HG03103 (cell line): ENCODE results near the gene BEST4.
"Not testable (repeated sequence)": the region's sequence is repeated elsewhere in the genome, so short reads cannot be mapped to it uniquely, and the experiment has no call there.

Source experiments
- ATAC-seq: cut with Tn5 transposase; IDR thresholded peaks from one replicate; pipeline ENCODE4 v1.9.1; 2021; ENCODE audit warnings: low read depth; ENCODE audit not compliant: unreplicated experiment

Gene BEST4

DNA sequence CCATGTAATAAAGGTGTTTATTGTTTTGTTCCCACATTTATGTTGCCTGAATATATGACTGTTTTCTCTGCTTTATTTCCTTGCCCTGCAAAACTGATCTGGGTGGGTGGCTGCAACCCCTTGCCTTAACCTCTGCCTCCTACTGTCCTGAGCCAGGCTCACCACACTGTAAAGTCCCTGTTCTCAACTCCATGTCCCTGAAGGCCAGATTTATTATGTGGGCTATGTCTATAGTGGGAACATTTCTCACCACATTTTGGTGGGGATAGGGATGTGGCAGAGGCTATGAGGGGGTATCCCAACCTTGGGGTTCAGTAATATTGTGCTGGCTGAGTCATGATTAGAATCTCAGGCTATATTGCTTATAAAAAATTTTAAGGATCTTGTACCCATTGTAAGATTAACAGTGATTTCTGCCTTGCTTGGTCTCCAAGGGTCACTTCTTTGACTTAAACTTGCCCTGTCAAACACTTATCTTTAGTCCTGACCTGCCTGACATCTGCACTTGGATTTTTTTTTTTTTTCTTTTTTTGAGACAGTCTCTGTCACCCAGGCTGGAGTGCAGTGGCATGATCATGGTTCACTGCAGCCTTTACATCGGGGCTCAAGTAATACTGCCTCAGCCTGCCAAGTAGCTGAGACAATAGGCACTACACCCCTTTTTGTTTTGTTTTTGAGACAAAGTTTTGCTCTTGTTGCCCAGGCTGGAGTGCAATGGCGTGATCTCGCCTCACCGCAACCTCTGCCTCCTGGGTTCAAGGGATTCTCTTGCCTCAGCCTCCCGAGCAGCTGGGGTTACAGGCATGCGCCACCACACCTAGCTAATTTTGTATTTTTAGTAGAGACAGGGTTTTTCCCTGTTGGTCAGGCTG, 9.0 kb downstream of the BEST4 start:
- ATAC-seq = no peak

DNA sequence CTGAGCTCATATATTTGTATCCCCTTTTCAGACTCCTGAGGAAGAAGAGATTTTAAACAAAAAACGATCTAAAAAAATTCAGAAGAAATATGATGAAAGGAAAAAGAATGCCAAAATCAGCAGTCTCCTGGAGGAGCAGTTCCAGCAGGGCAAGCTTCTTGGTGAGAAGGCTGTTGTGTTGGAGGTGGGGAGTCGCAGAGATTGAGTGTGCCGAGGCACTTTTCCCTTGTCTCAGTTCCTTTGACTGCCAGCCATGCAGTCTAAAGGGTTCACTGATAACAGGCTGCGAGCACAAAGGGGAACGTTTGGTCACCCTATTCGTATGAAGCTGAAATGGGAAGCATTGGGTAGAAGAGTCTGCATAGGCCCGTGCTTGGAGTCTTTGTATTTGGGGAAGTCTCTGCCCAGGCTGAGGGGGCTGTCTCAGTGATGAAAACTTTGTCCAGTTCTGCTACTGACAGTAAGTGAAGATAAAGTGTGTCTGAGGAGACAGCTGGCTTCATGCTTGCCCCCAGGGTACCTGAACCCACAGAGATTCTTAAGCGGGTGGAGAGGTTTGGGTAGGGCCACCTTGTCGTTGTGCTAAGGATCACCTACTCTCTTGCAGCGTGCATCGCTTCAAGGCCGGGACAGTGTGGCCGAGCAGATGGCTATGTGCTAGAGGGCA, 9.9 kb downstream of the BEST4 start:
- no peak for ATAC-seq

DNA sequence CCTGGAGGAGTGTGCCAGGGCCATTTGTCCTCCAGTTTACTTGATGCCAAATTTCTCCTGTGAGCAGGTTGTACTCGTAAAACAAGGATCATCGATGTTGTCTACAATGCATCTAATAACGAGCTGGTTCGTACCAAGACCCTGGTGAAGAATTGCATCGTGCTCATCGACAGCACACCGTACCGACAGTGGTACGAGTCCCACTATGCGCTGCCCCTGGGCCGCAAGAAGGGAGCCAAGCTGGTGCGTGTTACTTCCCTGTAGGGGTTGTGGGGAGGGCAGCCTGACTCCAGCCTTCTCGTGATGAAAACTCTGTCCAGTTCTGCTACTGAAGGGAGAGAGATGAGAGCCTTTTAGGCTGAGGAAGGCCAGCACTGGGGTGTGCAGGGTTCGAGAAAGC, 10.4 kb downstream of the BEST4 start:
- ATAC-seq = no peak

DNA sequence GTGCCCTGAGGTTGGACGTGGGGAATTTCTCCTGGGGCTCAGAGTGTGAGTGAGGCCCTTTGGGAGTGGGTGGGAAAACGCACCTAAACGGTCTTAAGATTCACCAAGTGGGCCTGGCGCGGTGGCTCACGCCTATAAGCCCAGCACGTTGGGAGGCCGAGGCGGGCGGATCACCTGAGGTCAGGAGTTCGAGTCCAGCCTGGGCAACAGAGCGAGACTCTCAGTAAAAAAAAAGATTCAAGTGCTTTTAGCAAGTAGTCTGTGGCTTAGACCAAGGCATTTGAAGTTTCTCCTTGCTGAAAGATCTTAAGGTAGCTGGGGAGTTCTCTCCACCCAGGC, 11.3 kb downstream of the BEST4 start:
- ATAC-seq = no peak

DNA sequence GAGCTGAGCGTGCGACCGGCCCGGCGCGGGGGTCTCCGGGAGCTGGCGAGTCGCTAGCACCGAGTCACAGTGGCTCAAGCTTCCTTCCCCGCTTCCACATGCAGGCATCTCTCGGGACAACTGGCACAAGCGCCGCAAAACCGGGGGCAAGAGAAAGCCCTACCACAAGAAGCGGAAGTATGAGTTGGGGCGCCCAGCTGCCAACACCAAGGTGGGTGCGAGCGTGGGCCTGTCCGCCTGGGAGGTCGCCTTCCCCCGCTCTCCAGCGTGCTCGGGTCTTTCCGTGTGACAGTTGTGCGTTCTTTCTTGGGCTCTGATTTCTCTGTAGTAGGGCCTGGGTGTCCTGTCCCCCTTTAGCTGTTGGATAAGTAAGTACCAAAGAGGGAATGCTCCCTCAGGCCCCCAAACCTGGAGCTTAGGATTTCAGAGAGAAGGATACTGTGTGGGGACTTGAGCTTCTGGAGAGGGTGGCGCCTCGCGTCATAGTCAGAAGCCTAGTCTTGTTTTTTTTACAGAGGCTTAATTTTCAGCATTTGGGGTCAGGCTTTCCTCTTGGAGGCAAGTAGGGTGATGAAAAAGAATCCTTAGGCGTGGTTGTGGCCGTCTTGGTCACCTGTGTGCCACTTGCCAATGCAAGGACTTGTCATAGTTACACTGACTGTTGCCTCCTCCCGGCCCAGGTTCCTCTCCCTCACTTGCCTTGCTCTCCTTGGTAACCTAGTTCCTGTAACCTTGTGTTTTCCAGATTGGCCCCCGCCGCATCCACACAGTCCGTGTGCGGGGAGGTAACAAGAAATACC, 11.8 kb downstream of the BEST4 start:
- no peak for ATAC-seq

DNA sequence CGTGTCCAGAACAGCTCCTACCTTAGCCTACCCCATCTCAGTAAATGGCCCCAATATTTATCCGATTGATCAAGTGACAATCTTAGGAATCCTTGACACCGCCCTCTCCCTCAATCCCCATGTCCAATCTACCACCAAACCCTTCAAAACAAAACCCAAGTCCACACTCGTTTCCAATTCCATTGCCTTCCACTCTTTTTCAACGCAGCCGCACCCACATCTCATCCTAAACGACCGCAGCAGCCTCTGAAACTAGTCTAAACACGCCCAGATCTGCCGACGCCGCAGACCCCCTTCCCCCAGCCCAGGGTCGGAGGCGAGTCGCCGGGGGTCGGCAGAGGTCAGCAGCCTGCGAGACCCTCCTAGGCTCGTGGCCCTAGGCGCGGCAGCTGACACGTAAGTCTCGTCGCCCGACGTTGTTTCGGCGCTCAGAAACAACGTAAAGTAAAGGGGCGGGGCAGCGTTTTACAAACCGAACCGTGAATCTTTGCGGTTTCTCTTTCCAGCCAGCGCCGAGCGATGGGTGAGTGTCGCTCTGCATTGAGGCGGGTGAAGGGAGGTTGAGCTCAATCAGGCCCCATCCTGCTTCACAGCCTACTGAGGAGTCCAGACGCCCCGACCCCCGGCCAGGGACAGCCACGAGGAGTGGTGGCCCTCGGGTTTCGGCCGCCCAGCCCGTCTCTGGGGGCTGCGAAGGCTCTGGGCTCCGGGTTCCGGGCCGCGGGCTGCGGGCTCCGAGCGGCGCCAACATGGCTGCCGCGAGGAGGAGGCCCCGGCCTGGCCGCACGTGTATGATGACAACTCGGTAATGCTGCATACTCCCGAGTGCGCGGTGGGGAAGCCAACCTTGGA, 12.7 kb downstream of the BEST4 start, which contains the start of gene RPS8:
Gene RPS8, plus strand, starts transcription at position 463 of the 852 bp plus-strand sequence. Its CDS starts 57 bp downstream, at position 520.
- peak; percentile 69 for ATAC-seq

DNA sequence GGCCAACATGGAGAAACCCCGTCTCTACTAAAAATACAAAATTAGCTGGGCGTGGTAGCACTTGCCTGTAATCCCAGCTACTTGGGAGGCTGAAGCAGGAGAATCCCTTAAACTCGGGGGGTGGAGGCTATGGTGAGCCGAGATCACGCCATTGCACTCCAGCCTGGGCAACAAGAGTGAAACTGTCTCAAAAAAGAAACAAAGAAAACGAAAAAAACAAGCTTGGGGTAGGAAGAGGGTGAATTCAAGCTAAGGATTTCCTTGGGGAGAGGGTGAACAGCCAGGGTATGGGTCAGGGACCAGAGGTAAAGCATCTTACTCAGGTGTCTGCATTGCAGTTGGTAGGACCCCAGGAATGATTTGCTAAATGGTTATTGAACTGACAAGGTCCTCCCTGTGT, 21.5 kb downstream of the BEST4 start:
- not testable (repeated sequence) for ATAC-seq

DNA sequence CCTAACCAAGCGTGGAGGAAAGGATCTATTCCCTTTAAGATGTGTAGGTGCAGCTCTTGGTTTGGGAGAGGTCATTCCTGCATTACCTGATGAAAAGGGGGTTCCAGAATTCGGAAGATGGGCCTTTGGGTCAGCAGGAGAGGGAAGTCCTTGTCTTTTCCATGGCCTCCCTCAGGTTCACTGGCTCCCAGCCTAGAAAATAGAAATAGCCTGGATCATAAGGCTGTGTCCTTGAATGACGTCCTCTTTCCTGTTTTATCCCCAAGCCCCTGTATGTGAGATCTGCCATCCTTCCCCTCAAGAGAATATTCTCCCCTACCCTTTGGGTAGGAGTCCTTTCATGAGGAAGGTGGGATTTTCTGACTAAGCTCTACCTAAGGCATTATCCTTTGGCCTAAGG, 27.1 kb downstream of the BEST4 start:
- no peak for ATAC-seq

DNA sequence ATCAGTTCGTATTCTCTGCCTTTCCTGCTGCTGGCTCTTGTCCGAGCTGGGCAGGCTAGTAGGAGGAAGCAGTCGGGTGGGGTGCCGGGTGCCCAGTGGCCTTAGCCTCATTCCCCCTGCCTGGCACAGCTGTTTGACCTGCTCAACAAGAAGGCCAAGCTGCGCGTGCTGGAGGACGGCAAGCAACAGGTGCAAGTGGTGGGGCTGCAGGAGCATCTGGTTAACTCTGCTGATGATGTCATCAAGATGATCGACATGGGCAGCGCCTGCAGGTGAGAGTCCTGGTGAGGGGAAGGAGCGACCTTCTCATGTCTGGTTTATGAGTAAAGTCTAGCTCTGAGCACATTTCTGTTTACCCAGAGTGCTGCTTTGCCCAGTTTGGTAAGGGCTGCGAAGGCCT, 28.9 kb downstream of the BEST4 start:
- no peak for ATAC-seq

DNA sequence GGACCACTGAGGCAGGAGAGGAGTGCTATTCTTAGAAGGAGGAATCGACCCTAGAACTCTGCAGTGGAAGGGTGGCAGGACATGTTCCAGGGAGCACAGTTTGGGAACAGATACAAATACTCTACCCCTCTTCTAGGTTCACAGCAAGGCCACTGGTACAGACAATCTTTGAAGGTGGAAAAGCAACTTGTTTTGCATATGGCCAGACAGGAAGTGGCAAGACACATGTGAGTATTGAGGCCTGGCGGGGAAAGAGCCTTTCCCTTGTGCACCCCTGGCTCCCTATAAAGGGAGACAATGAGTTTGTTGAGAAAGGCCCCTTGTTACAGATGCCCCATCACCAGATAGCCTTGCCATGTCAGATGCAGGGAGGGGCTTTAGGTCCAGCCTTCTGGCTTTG, 30.6 kb downstream of the BEST4 start:
- no peak for ATAC-seq

DNA sequence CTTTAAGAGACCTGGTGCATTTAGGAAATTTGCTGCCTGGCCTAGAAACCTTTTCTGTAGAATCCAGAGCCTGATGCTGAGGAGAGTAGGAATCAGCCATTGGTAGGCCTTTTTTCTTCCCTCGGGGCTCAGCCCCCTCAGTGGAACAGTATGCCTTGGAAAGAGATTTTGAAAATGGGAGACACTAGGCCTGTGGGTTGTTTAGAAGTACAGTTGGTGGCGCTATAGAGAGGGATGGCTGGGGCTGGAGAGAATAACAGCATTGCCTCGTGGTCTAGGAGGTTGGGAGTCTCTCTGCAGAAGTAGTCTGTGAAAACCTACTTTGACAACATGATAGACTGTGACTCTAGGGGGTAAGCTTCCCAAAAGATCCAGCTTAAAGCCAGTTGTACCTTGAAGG, 40.1 kb downstream of the BEST4 start:
- ATAC-seq = no peak

DNA sequence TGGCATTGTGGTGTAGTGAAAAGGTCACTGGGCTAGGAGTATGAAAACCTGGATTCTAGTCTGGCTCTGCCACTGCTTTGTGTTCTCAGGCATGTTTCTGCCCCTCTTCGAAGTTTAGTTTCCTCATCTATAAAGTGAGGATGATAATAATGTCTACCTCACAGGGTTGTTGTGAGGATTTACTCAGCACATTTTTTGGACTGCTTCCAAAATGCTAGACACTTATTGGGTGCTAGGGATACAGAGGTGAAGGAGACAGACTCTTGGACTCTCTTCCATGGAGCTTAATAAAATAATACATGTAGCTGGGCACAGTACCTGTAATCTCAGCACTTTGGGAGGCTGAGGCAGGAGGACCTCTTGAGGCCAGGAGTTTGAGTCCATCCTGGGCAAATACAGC, 44.8 kb downstream of the BEST4 start:
- no peak for ATAC-seq

DNA sequence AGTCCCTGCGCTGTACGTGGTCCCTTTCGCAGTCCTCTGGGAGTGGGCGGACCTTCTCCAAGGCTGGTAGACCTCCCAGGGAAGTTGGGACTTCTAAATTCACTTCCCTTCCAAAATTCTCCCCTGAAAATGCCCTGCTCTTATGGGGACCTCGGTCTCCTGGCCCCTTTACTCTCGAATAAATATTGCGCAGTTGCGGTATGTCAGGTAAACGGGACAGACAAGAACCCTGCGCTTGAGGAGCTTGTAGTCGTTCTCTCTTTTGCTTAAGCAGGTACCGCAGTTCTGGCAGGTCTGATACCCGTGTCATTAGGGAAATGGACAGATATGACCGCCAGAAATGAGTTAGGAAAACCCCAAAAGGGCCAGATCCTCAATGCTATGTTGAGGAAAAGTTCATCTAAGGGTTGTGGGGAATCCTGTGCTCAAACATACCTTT, 47.8 kb downstream of the BEST4 start:
- no peak for ATAC-seq

DNA sequence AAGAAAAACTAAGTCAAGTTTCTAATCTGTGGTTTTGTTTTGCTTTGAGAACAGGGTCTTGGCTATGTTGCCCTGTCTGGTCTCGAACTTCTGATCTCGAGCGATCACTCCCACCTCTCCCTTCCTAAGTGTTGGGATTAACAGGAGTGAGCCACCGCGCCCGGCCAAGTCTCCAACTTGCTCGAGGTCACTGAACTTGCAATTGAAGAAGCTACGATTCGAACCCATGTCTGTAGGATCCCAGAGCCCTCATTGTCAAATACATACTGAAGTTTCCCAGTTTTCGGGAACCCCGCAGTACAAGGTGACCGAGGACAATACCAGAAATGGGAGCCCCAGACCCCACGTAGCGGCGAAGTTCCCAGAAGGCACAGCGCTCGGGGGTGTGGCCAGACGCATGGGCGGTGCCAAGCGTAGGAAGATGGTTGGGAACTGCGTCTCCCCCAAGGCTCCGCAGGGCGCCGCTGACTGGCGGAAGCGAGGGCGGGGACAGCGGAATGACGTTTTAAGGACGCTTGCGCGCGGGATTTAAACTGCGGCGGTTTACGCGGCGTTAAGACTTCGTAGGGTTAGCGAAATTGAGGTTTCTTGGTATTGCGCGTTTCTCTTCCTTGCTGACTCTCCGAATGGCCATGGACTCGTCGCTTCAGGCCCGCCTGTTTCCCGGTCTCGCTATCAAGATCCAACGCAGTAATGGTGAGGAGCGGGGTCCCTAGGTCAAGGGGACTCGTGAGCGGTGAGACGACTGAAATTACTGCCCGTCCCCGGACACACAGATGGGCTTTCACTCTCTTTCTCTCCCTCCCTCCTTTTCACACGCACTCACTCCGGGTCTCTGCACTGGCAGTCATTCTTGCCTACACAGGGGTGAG, 48.4 kb downstream of the BEST4 start, which contains the start of gene KIF2C:
Gene KIF2C, plus strand, starts transcription at position 531 of the 872 bp plus-strand sequence. Its CDS starts 96 bp downstream, at position 627.
- peak; percentile 96 for ATAC-seq

DNA sequence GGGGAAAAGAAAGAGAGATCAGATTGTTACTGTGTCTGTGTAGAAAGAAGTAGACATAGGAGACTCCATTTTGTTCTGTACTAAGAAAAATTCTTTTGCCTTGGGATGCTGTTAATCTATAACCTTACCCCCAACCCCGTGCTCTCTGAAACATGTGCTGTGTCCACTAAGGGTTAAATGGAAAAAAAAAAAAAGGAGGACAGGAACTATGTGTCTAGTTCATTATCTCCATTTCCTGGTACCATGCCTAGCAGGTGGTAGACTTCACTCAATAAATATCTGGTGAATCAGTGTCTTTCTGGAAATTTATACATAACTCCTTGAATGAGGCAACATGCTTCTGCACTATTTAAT, 49.0 kb downstream of the BEST4 start:
- ATAC-seq = not testable (repeated sequence)

DNA sequence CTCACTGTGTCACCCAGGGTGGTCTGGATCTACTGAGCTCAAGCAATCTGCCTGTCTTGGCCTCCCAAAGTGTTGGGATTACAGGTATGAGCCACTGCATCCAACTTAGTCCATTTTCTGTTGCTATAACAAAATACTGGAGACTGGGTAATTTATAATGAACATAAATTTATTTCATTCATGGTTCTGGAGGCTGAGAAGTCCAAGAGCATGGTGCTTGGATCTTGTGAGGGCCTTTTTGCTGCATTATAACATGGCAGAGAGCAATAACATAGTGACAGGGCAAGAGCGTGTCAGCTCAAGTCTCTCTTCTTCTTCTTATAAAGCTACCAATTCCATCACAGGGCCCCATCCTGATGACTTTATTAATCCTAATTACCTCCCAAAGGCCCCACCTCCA, 52.0 kb downstream of the BEST4 start:
- ATAC-seq = no peak

DNA sequence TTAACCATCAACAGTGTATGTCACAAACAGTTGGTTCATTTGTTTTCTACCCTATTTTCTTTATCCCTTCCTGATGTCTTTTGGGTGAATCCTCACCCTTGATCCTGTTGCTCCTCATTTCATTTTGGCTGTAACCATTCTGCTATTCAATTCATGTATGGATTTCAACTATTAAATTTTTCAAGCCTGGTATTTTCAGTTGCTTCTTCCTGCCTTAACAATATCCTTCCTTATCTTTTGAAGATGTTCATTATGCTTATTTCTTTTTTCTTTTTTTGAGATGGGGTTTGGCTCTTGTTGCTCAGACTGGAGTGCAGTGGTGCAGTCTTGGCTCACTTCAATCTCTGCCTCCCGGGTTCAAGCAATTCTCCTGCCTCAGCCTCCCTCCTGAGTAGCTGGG, 54.2 kb downstream of the BEST4 start:
- ATAC-seq = no peak
